Osteoblast (primary cell): Measurements from ENCODE around the gene ARHGAP15. TPM values are rescaled to one million over a fixed set of nuclear protein-coding genes. Genes with fewer than 3 reads are reported as not detected.

Experiments used
- DNase-seq: peaks from one replicate; pipeline ENCODE4 v3.0.0; 2011; ENCODE audit warnings: low spot score, mixed read lengths; ENCODE audit not compliant: insufficient read length; ENCODE audit errors: missing footprints
- H2AFZ ChIP-seq: 2 replicates; pipeline ENCODE4 v1.6.0; 2011; ENCODE audit warnings: mild to moderate bottlenecking, low read length
- H3K27ac ChIP-seq: 2 replicates; pipeline ENCODE4 v1.5.1; 2011; ENCODE audit warnings: mild to moderate bottlenecking, low read depth, low read length, moderate library complexity
- H3K27me3 ChIP-seq: 2 replicates; pipeline ENCODE4 v1.6.0; 2012; ENCODE audit warnings: mild to moderate bottlenecking, control low read depth, inconsistent platforms, low read length, moderate library complexity; ENCODE audit not compliant: insufficient read depth
- H3K36me3 ChIP-seq: 2 replicates; pipeline ENCODE4 v1.5.1; 2011; ENCODE audit warnings: mild to moderate bottlenecking, low read length, control low read depth, moderate library complexity; ENCODE audit not compliant: insufficient read depth
- H3K4me1 ChIP-seq: 2 replicates; pipeline ENCODE4 v1.5.1; 2011; ENCODE audit warnings: mild to moderate bottlenecking, low read length, control low read depth, moderate library complexity; ENCODE audit not compliant: insufficient read depth
- H3K4me2 ChIP-seq: 2 replicates; pipeline ENCODE4 v1.6.0; 2011; ENCODE audit warnings: mild to moderate bottlenecking, low read length; ENCODE audit not compliant: insufficient read depth
- H3K4me3 ChIP-seq: fragments of 200-600 bp; sonication (generic); 3 replicates; pipeline ENCODE4 v1.5.1; 2012; ENCODE audit warnings: mild to moderate bottlenecking, low read length, inconsistent platforms; ENCODE audit not compliant: insufficient read depth
- H3K79me2 ChIP-seq: 2 replicates; pipeline ENCODE4 v1.6.0; 2012; ENCODE audit warnings: mild to moderate bottlenecking, low read length, control low read depth, inconsistent platforms; ENCODE audit not compliant: insufficient read depth
- H3K9me3 ChIP-seq: 2 replicates; pipeline ENCODE4 v1.5.1; 2011; ENCODE audit warnings: low read depth, low read length, control low read depth
- H4K20me1 ChIP-seq: 2 replicates; pipeline ENCODE4 v1.6.0; 2012; ENCODE audit warnings: mild to moderate bottlenecking, low read length, control low read depth; ENCODE audit not compliant: insufficient read depth
- total RNA-seq: library from RNA; depleted of rRNA; stranded (reverse); fragments of >200 nt; gene quantifications from 2 replicates; pipeline ENCODE4 v1.2.3, GENCODE V29; 2012
- TF ChIP-seq, protein P1 (sequence below): IDR thresholded peaks from 2 replicates; pipeline ENCODE4 v1.5.1; 2011; ENCODE audit warnings: mild to moderate bottlenecking, low read depth, low read length, moderate library complexity; ENCODE audit errors: extremely low read depth

ARHGAP15 gene
- total RNA-seq, 1 donor = 2.2 TPM

DNA sequence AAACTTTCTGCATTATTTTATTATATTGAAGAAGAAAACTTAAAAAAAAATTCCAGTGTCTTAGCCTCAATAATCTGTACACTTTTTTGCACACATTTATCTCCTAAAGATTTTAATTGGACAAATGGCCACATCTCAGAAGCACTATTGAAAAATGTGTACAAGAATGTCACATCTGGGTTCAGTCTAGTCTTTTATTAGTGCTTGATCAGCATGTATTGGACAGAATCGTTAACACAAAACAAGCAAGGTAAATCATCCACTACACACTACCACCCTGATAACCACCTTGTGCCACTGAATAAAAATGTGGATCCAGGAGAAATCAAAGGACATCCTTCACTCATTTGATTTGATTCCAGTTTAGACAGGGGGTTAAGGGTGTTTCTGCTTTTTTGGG, 554.8 kb downstream of the ARHGAP15 start:
- H3K4me2 ChIP-seq = no peak overlapping the region
- TF ChIP-seq, protein P1, sequence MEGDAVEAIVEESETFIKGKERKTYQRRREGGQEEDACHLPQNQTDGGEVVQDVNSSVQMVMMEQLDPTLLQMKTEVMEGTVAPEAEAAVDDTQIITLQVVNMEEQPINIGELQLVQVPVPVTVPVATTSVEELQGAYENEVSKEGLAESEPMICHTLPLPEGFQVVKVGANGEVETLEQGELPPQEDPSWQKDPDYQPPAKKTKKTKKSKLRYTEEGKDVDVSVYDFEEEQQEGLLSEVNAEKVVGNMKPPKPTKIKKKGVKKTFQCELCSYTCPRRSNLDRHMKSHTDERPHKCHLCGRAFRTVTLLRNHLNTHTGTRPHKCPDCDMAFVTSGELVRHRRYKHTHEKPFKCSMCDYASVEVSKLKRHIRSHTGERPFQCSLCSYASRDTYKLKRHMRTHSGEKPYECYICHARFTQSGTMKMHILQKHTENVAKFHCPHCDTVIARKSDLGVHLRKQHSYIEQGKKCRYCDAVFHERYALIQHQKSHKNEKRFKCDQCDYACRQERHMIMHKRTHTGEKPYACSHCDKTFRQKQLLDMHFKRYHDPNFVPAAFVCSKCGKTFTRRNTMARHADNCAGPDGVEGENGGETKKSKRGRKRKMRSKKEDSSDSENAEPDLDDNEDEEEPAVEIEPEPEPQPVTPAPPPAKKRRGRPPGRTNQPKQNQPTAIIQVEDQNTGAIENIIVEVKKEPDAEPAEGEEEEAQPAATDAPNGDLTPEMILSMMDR = no peak
- no peak for DNase-seq

DNA sequence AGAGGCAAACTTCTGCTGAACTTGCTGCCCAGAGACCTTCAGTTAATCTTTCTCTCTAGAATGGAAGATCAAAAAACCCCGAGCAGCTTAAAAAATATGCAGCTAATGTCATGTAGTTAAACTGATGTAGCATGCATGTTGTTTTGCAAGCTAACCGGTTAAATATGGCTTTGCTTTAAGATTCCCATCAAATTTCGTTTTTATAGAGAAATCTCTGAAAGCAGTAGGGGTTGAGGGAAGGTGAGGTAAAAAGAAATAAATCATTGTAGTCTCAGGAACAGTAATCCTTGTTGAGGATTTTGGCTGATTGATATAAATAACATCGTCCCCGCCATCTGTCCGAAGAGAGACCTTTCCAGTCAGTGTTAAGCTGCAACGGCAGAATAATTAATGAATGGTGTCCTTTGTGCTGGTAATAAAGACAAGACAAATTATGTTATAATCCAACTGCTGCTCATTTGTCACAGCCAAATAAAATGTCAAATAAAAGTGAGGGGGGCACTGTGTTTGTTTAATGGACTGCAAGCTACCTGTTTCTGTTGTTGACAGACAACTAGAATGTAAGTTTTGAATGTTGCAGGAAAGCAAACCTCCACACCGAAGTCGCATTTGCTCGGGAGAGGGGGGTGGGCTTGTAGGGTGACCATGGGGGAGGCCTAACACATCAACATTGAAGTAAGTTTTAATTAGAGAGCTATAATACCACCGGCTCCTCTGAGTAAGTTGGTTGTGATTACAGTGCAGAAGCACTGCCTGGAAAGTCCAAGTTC, 555.5 kb downstream of the ARHGAP15 start:
- Histone ChIP-seq H3K27ac (no peak overlapping the region), H3K4me2 (no peak overlapping the region), H3K9me3 (no peaks in the 10 kb centered on the region), H3K79me2 (no peaks in the 10 kb centered on the region), H3K27me3 (no peaks in the 10 kb centered on the region), H3K36me3 (no peaks in the 10 kb centered on the region), H4K20me1 (no peaks in the 10 kb centered on the region), H2AFZ (no peak overlapping the region), H3K4me1 (no peaks in the 10 kb centered on the region), H3K4me3 (no peak overlapping the region)
- no peak for DNase-seq
- TF ChIP-seq, protein P1 = no peak

More for the DNA sequence above, 554.8 kb downstream of the ARHGAP15 start:
- Histone ChIP-seq H3K4me1 (no peaks in the 10 kb centered on the region), H4K20me1 (no peaks in the 10 kb centered on the region), H3K79me2 (no peaks in the 10 kb centered on the region), H3K9me3 (no peaks in the 10 kb centered on the region), H2AFZ (no peak overlapping the region), H3K36me3 (no peaks in the 10 kb centered on the region), H3K27ac (no peak overlapping the region), H3K27me3 (no peaks in the 10 kb centered on the region), H3K4me3 (no peak overlapping the region)

DNA sequence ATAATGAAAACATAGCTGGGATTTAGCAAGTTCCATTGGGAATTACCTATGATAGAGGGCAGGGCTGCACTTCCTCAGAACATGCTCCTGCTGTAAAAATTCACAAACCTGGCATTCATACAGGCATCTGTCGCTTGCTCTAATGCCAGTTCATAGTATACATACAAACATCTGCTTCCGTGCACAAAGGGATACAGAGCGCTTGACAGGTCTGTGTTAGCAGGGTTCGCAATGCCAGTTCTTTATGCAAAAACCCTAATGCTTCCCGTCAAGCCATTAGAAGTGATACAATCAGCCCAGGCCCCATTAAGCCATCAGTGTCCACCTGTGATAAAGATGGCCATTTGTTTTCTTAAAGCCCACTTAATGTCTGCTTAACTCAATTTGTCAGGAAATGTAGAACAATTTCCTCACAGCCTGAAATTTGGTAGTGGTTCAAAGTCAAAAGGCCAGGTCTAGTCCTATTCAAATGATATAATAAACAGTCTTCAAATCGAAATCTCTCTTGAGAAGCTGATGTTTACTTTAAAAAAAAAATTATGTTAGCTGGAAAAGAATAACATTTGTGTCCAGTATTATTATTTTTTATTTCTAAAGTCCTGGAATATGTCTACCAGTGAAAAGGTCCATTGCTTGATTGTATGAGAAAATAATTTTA, 556.3 kb downstream of the ARHGAP15 start:
- Histone ChIP-seq H3K4me3 (no peak overlapping the region), H3K4me2 (no peak overlapping the region), H4K20me1 (no peaks in the 10 kb centered on the region), H3K4me1 (no peaks in the 10 kb centered on the region), H3K27ac (no peak overlapping the region), H3K27me3 (no peaks in the 10 kb centered on the region), H3K36me3 (no peaks in the 10 kb centered on the region), H3K9me3 (no peaks in the 10 kb centered on the region), H3K79me2 (no peaks in the 10 kb centered on the region), H2AFZ (no peak overlapping the region)
- no peak for DNase-seq
- TF ChIP-seq, protein P1 = no peak

DNA sequence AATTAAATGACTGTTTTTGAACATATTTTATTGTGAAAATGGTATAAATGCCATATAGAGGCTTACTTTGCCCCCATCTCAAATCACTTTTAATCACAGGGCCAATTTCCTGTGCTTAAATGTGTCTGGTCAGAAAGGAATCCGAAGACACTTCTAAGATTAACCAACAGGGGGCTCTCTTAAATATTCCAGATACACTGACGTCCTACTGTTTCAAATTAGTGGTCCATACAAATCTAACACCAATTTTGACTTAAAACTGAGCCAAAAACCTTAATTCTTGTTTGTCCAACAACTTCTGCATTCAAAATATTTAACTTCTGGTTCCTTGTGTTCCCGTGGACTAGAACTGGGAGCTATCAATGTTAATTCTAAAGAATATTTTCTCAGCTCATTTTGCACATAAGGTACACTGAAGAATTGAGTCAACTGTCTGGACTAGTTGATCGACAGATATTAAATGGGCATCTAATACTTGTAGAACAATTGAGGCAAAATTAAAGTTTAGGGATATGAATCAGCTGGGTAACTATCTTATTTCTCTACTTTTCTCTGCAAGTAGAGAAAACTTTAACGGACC, 557.5 kb downstream of the ARHGAP15 start:
- TF ChIP-seq, protein P1 = peak; percentile 68

More for the DNA sequence above, 557.5 kb downstream of the ARHGAP15 start:
- Histone ChIP-seq H3K9me3 (no peaks in the 10 kb centered on the region), H3K4me2 (no peak overlapping the region), H3K27me3 (no peaks in the 10 kb centered on the region), H3K4me1 (no peaks in the 10 kb centered on the region), H2AFZ (no peak overlapping the region), H3K4me3 (no peak overlapping the region), H3K79me2 (no peaks in the 10 kb centered on the region), H3K36me3 (no peaks in the 10 kb centered on the region), H4K20me1 (no peaks in the 10 kb centered on the region), H3K27ac (no peak overlapping the region)
- DNase-seq = peak; percentile 51
